Brain microvascular endothelial cell (primary cell): ENCODE measurements around the gene MAML3.
A peak's percentile ranks its signal among the peaks of the same experiment; 100 is the strongest.

Source experiments
- DNase-seq: peaks from one replicate; pipeline ENCODE4 v3.0.0-alpha.2; 2020
- H3K27ac ChIP-seq: fragments of 250-450 bp; sonication (Bioruptor Pico); 2 replicates; pipeline ENCODE4 v1.5.1; 2020; ENCODE audit warnings: mild to moderate bottlenecking, moderate library complexity
- H3K27me3 ChIP-seq: fragments of 250-450 bp; sonication (Bioruptor Pico); replicated peaks from 2 replicates; pipeline ENCODE4 v1.5.1; 2020; ENCODE audit warnings: mild to moderate bottlenecking
- H3K36me3 ChIP-seq: fragments of 250-450 bp; sonication (Bioruptor Pico); replicated peaks from 2 replicates; pipeline ENCODE4 v1.5.1; 2020; ENCODE audit warnings: mild to moderate bottlenecking
- H3K4me3 ChIP-seq: 2 replicates; pipeline ENCODE4 v1.5.1; 2011; ENCODE audit warnings: low read depth, mild to moderate bottlenecking, control low read depth, low read length, moderate library complexity
- CTCF ChIP-seq: IDR thresholded peaks from 2 replicates; pipeline ENCODE4 v1.5.1; 2011; ENCODE audit warnings: low read depth, mild to moderate bottlenecking, moderate library complexity, low read length, control low read depth, inconsistent platforms; ENCODE audit errors: missing control alignments
- in situ Hi-C: cut with HindIII; loops from 2 replicates; pipeline ENCODE4 v1.10.0; 2017; ENCODE audit warnings: low sequenced_read_pairs, low pct_ligation_motif_present

The MAML3 gene

DNA sequence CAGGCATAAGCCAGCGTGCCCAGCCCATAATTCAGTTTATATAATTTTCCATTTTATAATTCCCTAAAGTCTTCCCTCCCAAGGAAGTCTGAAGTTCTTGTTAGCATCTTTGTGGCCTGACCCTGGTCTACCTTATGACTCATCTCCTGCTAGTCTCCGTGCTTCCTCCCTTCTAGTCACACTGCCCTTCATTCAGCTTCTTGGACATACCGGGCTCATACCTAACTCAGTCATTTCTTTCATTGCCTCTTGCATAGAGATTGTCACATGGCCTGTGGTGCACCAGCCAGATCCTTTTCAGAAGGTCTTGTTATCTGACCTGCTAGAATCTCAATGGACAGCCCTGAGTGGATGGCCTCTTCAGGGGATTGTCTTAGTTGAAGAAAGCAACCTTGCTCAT, 22.8 kb upstream of the MAML3 start:
- Histone ChIP-seq H3K36me3 (no peaks in the 10 kb centered on the region), H3K27ac (no peak overlapping the region), H3K27me3 (no peaks in the 10 kb centered on the region), H3K4me3 (no peak overlapping the region)
- in situ Hi-C loops = no loop called here
- TF ChIP-seq CTCF = no peak
- peak; percentile 54 for DNase-seq

- no peak for DNase-seq
- TF ChIP-seq CTCF = no peak
- no peak overlapping the region for H3K4me3 ChIP-seq
- no peaks in the 10 kb centered on the region for H3K27me3 ChIP-seq
- no peaks in the 10 kb centered on the region for H3K36me3 ChIP-seq
- in situ Hi-C loops = no loop called here
- H3K27ac ChIP-seq = no peak overlapping the region
Measured at GRCh38 chr4:140174543-140174942, 20.6 kb upstream of the MAML3 start.

DNA sequence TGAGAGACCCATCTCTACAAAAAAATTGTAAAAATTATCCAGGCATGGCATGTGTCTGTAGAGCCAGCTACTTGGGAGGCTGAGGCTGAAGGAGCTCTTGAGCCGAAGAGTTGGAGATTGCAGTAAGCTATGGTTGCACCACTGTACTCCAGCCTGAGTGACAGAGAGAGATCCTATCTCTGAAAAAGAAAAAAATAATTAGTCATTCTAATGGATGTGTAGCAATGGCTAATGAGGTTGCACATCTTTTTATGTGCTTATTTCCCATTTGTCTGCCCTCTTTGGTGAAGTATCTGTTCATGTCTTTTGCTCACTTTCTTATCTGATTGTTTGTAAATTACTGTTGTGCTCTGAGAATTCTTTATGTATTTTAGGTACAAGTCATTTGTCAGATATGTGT, 19.0 kb upstream of the MAML3 start:
- no peaks in the 10 kb centered on the region for H3K27me3 ChIP-seq
- no peak overlapping the region for H3K27ac ChIP-seq
- TF ChIP-seq CTCF = no peak
- no peaks in the 10 kb centered on the region for H3K36me3 ChIP-seq
- no peak for DNase-seq
- in situ Hi-C loops = no loop called here
- no peak overlapping the region for H3K4me3 ChIP-seq

- in situ Hi-C loops = no loop called here
- Histone ChIP-seq H3K27ac (no peak overlapping the region), H3K4me3 (no peak overlapping the region), H3K27me3 (no peaks in the 10 kb centered on the region), H3K36me3 (no peaks in the 10 kb centered on the region)
- DNase-seq = no peak
- TF ChIP-seq CTCF = no peak
Measured at GRCh38 chr4:140170299-140170698, 16.3 kb upstream of the MAML3 start.

DNA sequence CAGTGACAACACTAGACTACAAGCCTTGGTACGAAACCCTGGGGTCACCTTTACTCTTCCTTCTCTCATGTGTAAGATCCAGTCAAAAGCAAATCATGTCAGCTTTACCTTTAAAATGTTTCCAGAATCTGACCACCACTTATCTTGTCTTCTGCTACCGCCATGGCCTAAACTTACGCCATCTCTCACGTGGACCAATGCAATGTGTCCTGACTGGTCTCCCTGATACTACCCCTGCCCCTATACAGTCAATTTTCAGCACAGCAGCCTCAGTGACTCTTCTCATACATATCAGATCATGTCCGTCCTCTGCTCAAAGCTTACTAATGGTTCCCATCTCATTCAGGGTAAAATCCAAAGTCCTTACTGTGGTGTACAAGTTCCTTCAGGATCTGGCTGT, 15.0 kb upstream of the MAML3 start:
- no peaks in the 10 kb centered on the region for H3K36me3 ChIP-seq
- in situ Hi-C loops = no loop called here
- DNase-seq = no peak
- no peak overlapping the region for H3K4me3 ChIP-seq
- no peak overlapping the region for H3K27ac ChIP-seq
- H3K27me3 ChIP-seq = no peaks in the 10 kb centered on the region
- no peak for TF ChIP-seq CTCF

DNA sequence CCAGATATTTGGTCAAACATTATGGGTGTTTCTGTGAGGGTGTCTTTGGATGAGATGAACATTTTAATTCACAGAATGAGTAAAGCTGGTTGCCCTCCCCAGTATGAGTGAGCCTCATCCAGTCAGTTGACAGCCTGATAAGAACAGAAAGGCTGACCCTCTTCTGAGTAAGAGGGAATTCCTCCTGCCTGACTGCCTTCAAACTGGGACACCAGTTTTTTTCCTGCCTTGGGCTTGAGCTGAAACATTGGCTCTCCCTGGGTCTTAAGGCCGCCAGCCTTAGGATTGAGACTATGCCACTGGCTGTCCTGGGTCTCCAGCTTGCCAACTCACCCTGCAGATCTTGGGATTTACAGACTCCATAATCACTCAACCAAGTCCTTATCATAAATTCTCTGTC, 14.5 kb upstream of the MAML3 start:
- H3K36me3 ChIP-seq = no peaks in the 10 kb centered on the region
- no peak for TF ChIP-seq CTCF
- no peak overlapping the region for H3K4me3 ChIP-seq
- no peak overlapping the region for H3K27ac ChIP-seq
- DNase-seq = peak; percentile 68
- in situ Hi-C loops = no loop called here
- H3K27me3 ChIP-seq = no peaks in the 10 kb centered on the region
